K562 (cell line): ENCODE measurements around the gene MYCBP. TPM values are rescaled to one million over a fixed set of nuclear protein-coding genes. Genes with fewer than 3 reads are reported as not detected.

ENCODE experiments used
- ADNP ChIP-seq: fragments of 200-800 bp; sonication (Bioruptor generic); IDR thresholded peaks from 2 replicates; pipeline ENCODE4 v1.6.1; 2016; ENCODE audit warnings: missing genetic modification characterization, missing compliant biosample characterization
- CBX3 ChIP-seq, 2 experiments: IDR thresholded peaks; 1 replicate in 1 of 2; 2 replicates in 1 of 2; pipeline ENCODE4 v1.6.1; 2012; ENCODE audit warnings: inconsistent platforms in 2 of 2, low read length in 2 of 2, borderline replicate concordance in 1 of 2, control low read depth in 1 of 2
- CCNT2 ChIP-seq: IDR thresholded peaks from 2 replicates; pipeline ENCODE4 v1.6.1; 2011; ENCODE audit warnings: borderline replicate concordance, low read depth, mild to moderate bottlenecking, moderate library complexity, mixed read lengths, low read length; ENCODE audit not compliant: insufficient read length; ENCODE audit errors: extremely low read depth
- DLX4 ChIP-seq: fragments of 250-450 bp; sonication (Bioruptor Pico); IDR thresholded peaks from 2 replicates; pipeline ENCODE4 v1.6.1; 2021; ENCODE audit warnings: mild to moderate bottlenecking
- GTF2F1 ChIP-seq: IDR thresholded peaks from 2 replicates; pipeline ENCODE4 v1.6.1; 2011; ENCODE audit warnings: low read depth, low read length, improper control_type of control experiment
- HOMEZ ChIP-seq: fragments of 250-450 bp; sonication (Bioruptor Pico); IDR thresholded peaks from 2 replicates; pipeline ENCODE4 v1.4.0; 2020; ENCODE audit warnings: mild to moderate bottlenecking, moderate library complexity
- NFE2L1 ChIP-seq: fragments of 450-650 bp; IDR thresholded peaks from 2 replicates; pipeline ENCODE4 v1.6.1; 2016; ENCODE audit warnings: missing genetic modification characterization, low read depth, mild to moderate bottlenecking, missing compliant biosample characterization, moderate library complexity, borderline replicate concordance
- THRA ChIP-seq: fragments of 450-650 bp; IDR thresholded peaks from 2 replicates; pipeline ENCODE4 v1.6.1; 2017; ENCODE audit warnings: mild to moderate bottlenecking, moderate library complexity
- ZBTB2 ChIP-seq: fragments of 450-650 bp; IDR thresholded peaks from 2 replicates; pipeline ENCODE4 v1.6.1; 2016; ENCODE audit warnings: antibody characterized with exemption
- ZNF143 ChIP-seq: sonication (generic); formaldehyde crosslinking; IDR thresholded peaks from 2 replicates; pipeline ENCODE4 v1.9.0; 2022; ENCODE audit warnings: mild to moderate bottlenecking, missing genetic modification reagents
- ZNF280A ChIP-seq: fragments of 450-650 bp; IDR thresholded peaks from 2 replicates; pipeline ENCODE4 v1.6.1; 2018; ENCODE audit warnings: mild to moderate bottlenecking, low read depth; ENCODE audit not compliant: partially characterized antibody
- ZNF407 ChIP-seq: fragments of 450-650 bp; IDR thresholded peaks from 2 replicates; pipeline ENCODE4 v1.6.1; 2016; ENCODE audit warnings: low read depth
- polyA plus RNA-seq, 8 experiments: library from polyadenylated mRNA; depleted of rRNA in 4 of 8; stranded (reverse) in 5 of 8; unstranded in 3 of 8; fragments of >200 nt; fragmentation: Nextera tagmentation in 2 of 8; fragmentation: Illumina TruSeq in 1 of 8; extraction: Ambion mirVana in 2 of 8; extraction: Trizol in 1 of 8; gene quantifications; 2 replicates each; pipeline versions ENCODE4 v1.2.1 to v1.2.3, GENCODE V29; 2011 to 2014; ENCODE audit warnings: inconsistent platforms in 1 of 8, missing spikeins in 1 of 8
- total RNA-seq, 7 experiments: library from RNA; depleted of rRNA in 6 of 7; stranded (reverse); fragments of >200 nt in 6 of 7; fragmentation: Illumina TruSeq in 2 of 7; extraction: Trizol in 2 of 7; gene quantifications; 2 replicates each; pipeline versions ENCODE4 v1.2.1 to v1.2.3, GENCODE V29; 2011 to 2021; ENCODE audit warnings: low replicate concordance in 1 of 7

The MYCBP gene
- total and polyA plus RNA-seq, 9 of the 15 experiments (the other 6 are each of a cell fraction or from before 2014, with no cell fraction given) = 32.3 to 253 (median 72.9) TPM

- TF ChIP-seq HOMEZ (no peak), ZNF407 (no peak), CBX3 (IDR thresholded peaks at IDR 0.05; ENCODE audit: borderline replicate concordance in 1 of 2, low read length in 2 of 2) (no peak), ZBTB2 (no peak), CCNT2 (no peak), ZNF280A (no peak), NFE2L1 (tag) (no peak), DLX4 (no peak), ADNP (tag) (peak; percentile 98), ZNF143 (CRISPR knock-in tag) (no peak), THRA (no peak), GTF2F1 (no peak)
Observed at GRCh38 chr1:38814984-38815464, 58.1 kb downstream of the MYCBP start (continued).
